BE2C (cell line): ENCODE measurements around the gene CRTAP.

Experiments
- DNase-seq: peaks from one replicate; pipeline ENCODE4 v3.0.0-alpha.2; 2020
- H3K27me3 ChIP-seq: fragments of 250-450 bp; sonication (Bioruptor Pico); 2 replicates; pipeline ENCODE4 v1.5.1; 2020; ENCODE audit warnings: mild to moderate bottlenecking
- H3K36me3 ChIP-seq: fragments of 250-450 bp; sonication (Bioruptor Pico); 2 replicates; pipeline ENCODE4 v1.5.1; 2020; ENCODE audit warnings: mild to moderate bottlenecking
- H3K4me1 ChIP-seq: fragments of 250-450 bp; sonication (Bioruptor Pico); 2 replicates; pipeline ENCODE4 v1.5.1; 2020
- H3K4me3 ChIP-seq: 2 replicates; pipeline ENCODE4 v1.5.1; 2011; ENCODE audit warnings: low read depth, low read length
- H3K9me3 ChIP-seq: fragments of 250-450 bp; sonication (Bioruptor Pico); 2 replicates; pipeline ENCODE4 v1.5.1; 2020
- CTCF ChIP-seq: IDR thresholded peaks from 2 replicates; pipeline ENCODE4 v1.5.1; 2012; ENCODE audit warnings: mild to moderate bottlenecking, low read depth, low read length

Gene CRTAP

GRCh38 chr3:33117461-33117860, 3.6 kb downstream of the CRTAP start:
- no peak overlapping the region for H3K4me3 ChIP-seq
- no peak for TF ChIP-seq CTCF
- H3K4me1 ChIP-seq, result no peaks in the 10 kb centered on the region
- no peaks in the 10 kb centered on the region for H3K27me3 ChIP-seq
- no peaks in the 10 kb centered on the region for H3K9me3 ChIP-seq
- H3K36me3 ChIP-seq, result no peaks in the 10 kb centered on the region
- DNase-seq, result no peak

- TF ChIP-seq CTCF, result no peak
- Histone ChIP-seq H3K4me1 (no peaks in the 10 kb centered on the region), H3K27me3 (no peaks in the 10 kb centered on the region), H3K9me3 (no peaks in the 10 kb centered on the region), H3K4me3 (no peak overlapping the region), H3K36me3 (no peaks in the 10 kb centered on the region)
- no peak for DNase-seq
These were observed 6.1 kb downstream of the CRTAP start for GRCh38 chr3:33119891-33120290.

GRCh38 chr3:33122991-33123390, 9.2 kb downstream of the CRTAP start:
- no peak for DNase-seq
- no peaks in the 10 kb centered on the region for H3K36me3 ChIP-seq

GRCh38 chr3:33124638-33125037, 10.8 kb downstream of the CRTAP start:
- no peaks in the 10 kb centered on the region for H3K9me3 ChIP-seq
- no peaks in the 10 kb centered on the region for H3K27me3 ChIP-seq
- no peak for TF ChIP-seq CTCF
- no peaks in the 10 kb centered on the region for H3K36me3 ChIP-seq
- no peak for DNase-seq
- H3K4me1 ChIP-seq, result no peaks in the 10 kb centered on the region
- no peak overlapping the region for H3K4me3 ChIP-seq

More at GRCh38 chr3:33122991-33123390, 9.2 kb downstream of the CRTAP start:
- Histone ChIP-seq H3K27me3 (no peaks in the 10 kb centered on the region), H3K4me1 (no peaks in the 10 kb centered on the region), H3K4me3 (no peak overlapping the region), H3K9me3 (no peaks in the 10 kb centered on the region)
- TF ChIP-seq CTCF, result no peak

- Histone ChIP-seq H3K27me3 (no peaks in the 10 kb centered on the region), H3K4me3 (no peak overlapping the region), H3K36me3 (no peaks in the 10 kb centered on the region), H3K9me3 (no peaks in the 10 kb centered on the region), H3K4me1 (no peaks in the 10 kb centered on the region)
- DNase-seq, result no peak
- no peak for TF ChIP-seq CTCF
These were observed 12.0 kb downstream of the CRTAP start for GRCh38 chr3:33125840-33126239.

GRCh38 chr3:33128706-33129105, 14.9 kb downstream of the CRTAP start:
- no peaks in the 10 kb centered on the region for H3K9me3 ChIP-seq
- H3K27me3 ChIP-seq, result no peaks in the 10 kb centered on the region
- no peaks in the 10 kb centered on the region for H3K36me3 ChIP-seq
- TF ChIP-seq CTCF, result no peak
- DNase-seq, result no peak
- no peak overlapping the region for H3K4me3 ChIP-seq
- H3K4me1 ChIP-seq, result no peaks in the 10 kb centered on the region
